C4-2B (cell line): Measurements from ENCODE around the gene MTMR12.

Experiments
- CTCF ChIP-seq: fragments of 450-650 bp; conservative IDR thresholded peaks from 2 replicates; pipeline ENCODE4 v1.5.1; 2017; ENCODE audit warnings: mild to moderate bottlenecking
- ZFX ChIP-seq: fragments of 450-650 bp; IDR thresholded peaks from 2 replicates; pipeline ENCODE4 v1.6.1; 2017

- TF ChIP-seq CTCF = no peak
- TF ChIP-seq ZFX = no peak
Observed at GRCh38 chr5:32239385-32239784, 73.4 kb downstream of the MTMR12 start.
